Tibial nerve (tissue), 4 donors: ENCODE results near the gene GCM1. TPM values are rescaled to one million over a fixed set of nuclear protein-coding genes. Genes with fewer than 3 reads are reported as not detected.

Experiments
- DNase-seq, 2 donors: peaks; one replicate each; pipeline ENCODE4 v3.0.0-alpha.2; 2019; ENCODE audit warnings: low spot score in 2 of 2
- H3K27ac ChIP-seq, 4 donors: fragments of 200-600 bp; sonication (generic) in 3 of 4; one replicate each; pipeline ENCODE4 v1.5.1; 2017 to 2019; ENCODE audit warnings: mild to moderate bottlenecking in 1 of 4
- H3K27me3 ChIP-seq, 2 donors: fragments of 200-600 bp; sonication (generic) in 1 of 2; one replicate each; pipeline versions ENCODE4 v1.5.1 to v1.6.0; 2017 to 2019
- H3K36me3 ChIP-seq, 3 donors: fragments of 200-600 bp; sonication (generic); one replicate each; pipeline ENCODE4 v1.5.1; 2018 to 2019
- H3K4me1 ChIP-seq, 4 donors: fragments of 200-600 bp; sonication (generic) in 3 of 4; one replicate each; pipeline ENCODE4 v1.5.1; 2017 to 2019
- H3K4me3 ChIP-seq, 4 donors: fragments of 200-600 bp; sonication (generic) in 3 of 4; one replicate each; pipeline ENCODE4 v1.5.1; 2017 to 2019; ENCODE audit warnings: mild to moderate bottlenecking in 1 of 4, moderate library complexity in 1 of 4
- H3K9me3 ChIP-seq, 4 donors: fragments of 200-600 bp; sonication (generic) in 3 of 4; one replicate each; pipeline ENCODE4 v1.5.1; 2017 to 2019
- CTCF ChIP-seq, 5 experiments: fragments of 200-600 bp in 3 of 5; fragments of 450-650 bp in 2 of 5; sonication (generic) in 3 of 5; IDR thresholded peaks; one replicate each; pipeline ENCODE4 v1.5.1; 2016 to 2019; ENCODE audit warnings: antibody characterized with exemption in 5 of 5, mild to moderate bottlenecking in 3 of 5, moderate library complexity in 2 of 5
- EP300 ChIP-seq, 2 donors: sonication (generic); formaldehyde crosslinking; IDR thresholded peaks; one replicate each; pipeline ENCODE4 v1.6.1; 2017; ENCODE audit warnings: antibody characterized with exemption in 2 of 2, mild to moderate bottlenecking in 1 of 2
- POLR2A ChIP-seq, 2 donors: fragments of 450-650 bp; IDR thresholded peaks; one replicate each; pipeline ENCODE4 v1.6.1; 2017; ENCODE audit warnings: antibody characterized with exemption in 2 of 2, mild to moderate bottlenecking in 2 of 2, moderate library complexity in 2 of 2
- WGBS, 2 donors: methylation state at CpG; one replicate each; pipeline ENCODE4 v1.1.5; 2018; 5-methylcytosine and 5-hydroxymethylcytosine counted together
- total RNA-seq, 4 donors: library from RNA; depleted of rRNA; stranded (reverse); fragments of >200 nt; gene quantifications; one replicate each; pipeline ENCODE4 v1.1.0, GENCODE V29; 2016

Gene GCM1
- total RNA-seq, 4 donors from 2014 or later: 0.30 TPM; not detected in 3

GRCh38 chr6:53152576-53152975 is 3.9 kb upstream of the GCM1 start:
- Histone ChIP-seq H3K4me3 (no peak overlapping the region), H3K27me3 (no peaks in the 10 kb centered on the region), H3K9me3 (no peaks in the 10 kb centered on the region), H3K27ac (no peak overlapping the region), H3K36me3 (no peaks in the 10 kb centered on the region), H3K4me1 (no peaks in the 10 kb centered on the region)
- DNase-seq: no peak
- WGBS, 2 donors: 90 to 93% methylated on average over 2 of the region's 2 CpGs
- TF ChIP-seq CTCF (IDR thresholded peaks at IDR 0.05) (no peak), EP300 (IDR thresholded peaks at IDR 0.05) (no peak), POLR2A (IDR thresholded peaks at IDR 0.05) (no peak)

DNA sequence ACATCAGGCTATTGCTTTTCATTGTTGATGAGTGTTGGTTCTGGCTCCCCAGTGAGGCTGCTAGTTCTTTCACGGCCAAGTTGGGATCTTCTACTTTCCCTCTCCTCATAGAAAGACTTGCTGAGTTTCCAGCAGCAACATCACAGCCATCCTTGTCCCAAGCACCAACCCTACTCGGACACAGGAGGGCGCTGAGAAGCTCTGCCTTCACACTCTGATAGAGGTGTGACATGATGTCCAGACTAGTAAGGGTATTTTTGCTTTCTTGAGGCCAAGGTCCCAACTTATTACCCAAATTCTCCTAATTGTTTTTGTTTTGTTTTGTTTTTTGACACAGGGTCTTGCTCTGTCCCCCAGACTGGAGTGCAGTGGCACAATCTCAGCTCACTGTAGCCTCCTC is 3.0 kb upstream of the GCM1 start:
- WGBS, 2 donors: 40 to 45% methylated on average over 3 of the region's 3 CpGs
- no peak for TF ChIP-seq EP300 (IDR thresholded peaks at IDR 0.05)
- no peak overlapping the region for H3K4me3 ChIP-seq
- H3K36me3 ChIP-seq: no peaks in the 10 kb centered on the region
- DNase-seq: no peak
- H3K4me1 ChIP-seq: no peaks in the 10 kb centered on the region
- no peaks in the 10 kb centered on the region for H3K9me3 ChIP-seq
- no peak overlapping the region for H3K27ac ChIP-seq
- no peaks in the 10 kb centered on the region for H3K27me3 ChIP-seq

DNA sequence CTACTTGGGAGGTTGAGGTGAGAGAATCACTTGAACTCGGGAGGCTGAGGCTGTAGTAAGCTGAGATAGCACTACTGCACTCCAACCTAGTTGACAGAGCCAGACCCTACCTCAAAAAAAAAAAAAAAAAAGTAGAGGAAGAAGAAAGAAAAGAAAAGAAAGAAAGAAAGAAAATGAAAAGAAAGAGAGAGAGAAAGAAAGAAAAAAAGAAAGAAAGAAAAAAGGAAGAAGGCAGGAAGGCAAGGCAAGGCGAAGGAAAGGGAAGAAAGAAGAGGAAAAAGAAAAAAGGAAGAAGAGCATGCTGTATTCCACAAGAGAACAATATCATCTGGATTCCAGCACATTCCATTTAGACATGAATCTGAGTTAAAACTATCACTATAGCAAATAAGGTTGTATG is 3.8 kb downstream of the GCM1 start:
- 83 to 96% methylated on average over 2 of the region's 2 CpGs for whole genome bisulfite sequencing, 2 donors
- no peak for TF ChIP-seq EP300 (IDR thresholded peaks at IDR 0.05)
- TF ChIP-seq CTCF (IDR thresholded peaks at IDR 0.05): no peak
- TF ChIP-seq POLR2A (IDR thresholded peaks at IDR 0.05): no peak
- Histone ChIP-seq H3K36me3 (no peaks in the 10 kb centered on the region), H3K27me3 (no peaks in the 10 kb centered on the region), H3K4me1 (no peaks in the 10 kb centered on the region), H3K9me3 (no peaks in the 10 kb centered on the region), H3K4me3 (no peak overlapping the region), H3K27ac (no peak overlapping the region)
- no peak for DNase-seq

GRCh38 chr6:53143710-53144109 is 4.9 kb downstream of the GCM1 start:
- Histone ChIP-seq H3K36me3 (no peaks in the 10 kb centered on the region), H3K27me3 (no peaks in the 10 kb centered on the region), H3K4me1 (no peaks in the 10 kb centered on the region), H3K4me3 (no peak overlapping the region), H3K27ac (no peak overlapping the region), H3K9me3 (no peaks in the 10 kb centered on the region)
- DNase-seq: no peak
- no peak for TF ChIP-seq EP300 (IDR thresholded peaks at IDR 0.05)
- TF ChIP-seq POLR2A (IDR thresholded peaks at IDR 0.05): no peak
- TF ChIP-seq CTCF (IDR thresholded peaks at IDR 0.05): no peak
- WGBS, 2 donors: 45 to 52% methylated on average over 3 of the region's 3 CpGs

DNA sequence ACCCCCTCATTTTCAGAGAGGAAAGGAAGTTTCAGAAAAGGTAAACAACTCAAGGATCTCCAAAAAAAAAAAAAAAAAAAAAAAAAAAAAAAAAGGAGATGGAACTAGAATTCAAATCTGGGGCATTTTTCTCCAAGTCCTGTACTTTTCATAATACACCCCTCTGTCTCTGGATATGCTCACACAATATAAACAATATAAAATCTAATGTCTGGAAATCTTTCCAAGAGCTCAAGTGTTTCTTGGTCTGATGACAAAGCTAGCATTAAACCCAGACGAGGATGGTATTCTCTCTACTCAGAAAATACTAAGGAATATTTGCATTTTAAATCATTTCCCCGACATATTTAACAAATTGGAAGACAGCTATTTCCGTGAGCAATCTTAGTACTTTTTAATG is 5.8 kb downstream of the GCM1 start:
- H3K9me3 ChIP-seq: no peaks in the 10 kb centered on the region
- H3K27ac ChIP-seq: no peak overlapping the region
- 61 to 62% methylated on average over 3 of the region's 3 CpGs for WGBS, 2 donors
- no peak overlapping the region for H3K4me3 ChIP-seq
- TF ChIP-seq EP300 (IDR thresholded peaks at IDR 0.05): no peak
- no peak for TF ChIP-seq POLR2A (IDR thresholded peaks at IDR 0.05)
- TF ChIP-seq CTCF (IDR thresholded peaks at IDR 0.05): no peak
- H3K4me1 ChIP-seq: no peaks in the 10 kb centered on the region
- H3K27me3 ChIP-seq: no peaks in the 10 kb centered on the region
- no peak for DNase-seq
- H3K36me3 ChIP-seq: no peaks in the 10 kb centered on the region

- DNase-seq: no peak
- H3K36me3 ChIP-seq: no peaks in the 10 kb centered on the region
- H3K4me1 ChIP-seq: no peaks in the 10 kb centered on the region
- 68 to 74% methylated on average over 4 of the region's 4 CpGs for WGBS, 2 donors
- H3K27me3 ChIP-seq: no peaks in the 10 kb centered on the region
- no peak overlapping the region for H3K4me3 ChIP-seq
- no peak overlapping the region for H3K27ac ChIP-seq
- no peaks in the 10 kb centered on the region for H3K9me3 ChIP-seq
- no peak for TF ChIP-seq CTCF (IDR thresholded peaks at IDR 0.05)
- no peak for TF ChIP-seq POLR2A (IDR thresholded peaks at IDR 0.05)
- no peak for TF ChIP-seq EP300 (IDR thresholded peaks at IDR 0.05)
Observed at GRCh38 chr6:53139841-53140413, 8.7 kb downstream of the GCM1 start.
